Upper lobe of right lung (tissue), 1 donor: ENCODE data around the gene CDC14B. TPM values are rescaled to one million over a fixed set of nuclear protein-coding genes. Genes with fewer than 3 reads are reported as not detected.

Experiments used
- ATAC-seq: fragments of 200-7000 bp; cut with Tn5 transposase; one replicate; pipeline ENCODE4 v1.9.1; 2020; ENCODE audit warnings: mild to moderate bottlenecking, moderate library complexity
- DNase-seq: peaks from one replicate; pipeline ENCODE4 v3.0.0-alpha.2; 2020
- H3K27ac ChIP-seq: fragments of 200-600 bp; one replicate; pipeline ENCODE4 v1.8.0; 2022
- H3K27me3 ChIP-seq: fragments of 200-600 bp; one replicate; pipeline ENCODE4 v1.8.0; 2022; ENCODE audit warnings: mild to moderate bottlenecking
- H3K36me3 ChIP-seq: fragments of 200-600 bp; one replicate; pipeline ENCODE4 v1.8.0; 2022
- H3K4me1 ChIP-seq: fragments of 200-600 bp; one replicate; pipeline ENCODE4 v1.8.0; 2022
- H3K4me3 ChIP-seq: fragments of 200-600 bp; one replicate; pipeline ENCODE4 v1.8.0; 2022; ENCODE audit warnings: mild to moderate bottlenecking
- H3K9me3 ChIP-seq: fragments of 200-600 bp; one replicate; pipeline ENCODE4 v1.8.0; 2022
- CTCF ChIP-seq: fragments of 200-600 bp; IDR thresholded peaks from one replicate; pipeline ENCODE4 v1.8.0; 2022; ENCODE audit warnings: antibody characterized with exemption
- intact Hi-C: fragments of 100-400 bp; cut with DNase I; formaldehyde crosslinking; loops from one replicate; pipeline ENCODE4 v1.11.0; 2022
- total RNA-seq: library from RNA; stranded (reverse); fragmentation: NEBNext Ultra II Directional; extraction: Animal tissue kit (Norgen Biotek cat#: 25700); gene quantifications from one replicate; pipeline ENCODE4 v1.2.1, GENCODE V29; 2021
- donor health status: DM: no; HTN: yes; CAD: no; lungs with severe emphysema.

CDC14B gene
- total RNA-seq, 1 donor from 2014 or later = 14.5 TPM

DNA sequence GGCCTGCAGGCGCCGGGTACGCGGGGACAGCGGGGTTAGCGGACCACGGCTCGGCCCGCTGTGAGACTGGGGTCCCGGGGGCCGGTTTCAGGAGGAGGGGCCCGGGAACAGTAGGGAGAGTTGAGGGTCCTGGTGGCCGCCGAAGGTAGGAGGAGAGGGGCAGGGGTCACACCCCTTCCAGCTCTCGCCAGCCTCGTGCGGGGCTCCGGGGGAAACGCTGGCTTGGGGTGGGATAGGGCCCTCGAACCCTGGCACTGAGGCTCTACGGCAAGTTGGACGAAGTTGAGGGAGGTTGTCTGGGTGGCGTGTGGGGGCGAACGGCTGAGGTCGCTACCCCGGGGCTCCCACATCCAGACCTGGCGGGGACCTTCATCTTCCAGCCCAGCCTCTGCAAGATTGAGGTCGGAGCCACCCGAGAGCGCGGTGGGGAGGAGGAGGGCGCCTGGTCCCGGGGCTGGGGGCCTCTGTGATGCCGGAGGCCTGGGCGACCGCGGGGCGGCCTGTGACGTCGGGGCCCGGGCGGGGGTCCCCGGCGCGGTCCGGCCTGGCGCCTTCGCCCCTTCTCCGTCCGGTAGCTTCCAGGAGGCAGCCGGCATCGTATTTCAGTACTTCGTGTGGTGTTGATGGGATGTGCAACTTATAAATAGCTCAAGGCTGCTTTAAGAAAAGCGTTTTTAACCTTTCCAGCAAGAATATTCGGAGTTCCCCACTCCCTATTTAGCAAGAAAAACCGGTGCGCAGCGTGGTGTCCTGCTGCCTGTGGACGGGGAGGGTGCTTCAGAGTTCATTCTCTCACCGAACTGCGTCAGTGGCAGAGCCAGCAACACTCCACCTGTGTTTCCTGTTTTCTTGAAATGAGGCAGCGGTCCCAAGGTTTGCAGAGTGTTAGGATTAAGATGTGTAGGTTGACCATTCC is 168.8 kb downstream of the CDC14B start:
- H3K4me1 ChIP-seq = peaks cover 6% of the 10 kb centered on the region
- H3K36me3 ChIP-seq = no peaks in the 10 kb centered on the region
- peak overlapping the region; percentile 73 for H3K4me3 ChIP-seq
- DNase-seq (peak; percentile 68), ATAC-seq (no peak)
- TF ChIP-seq CTCF = no peak
- no peaks in the 10 kb centered on the region for H3K27me3 ChIP-seq
- H3K27ac ChIP-seq = peak overlapping the region; percentile 17
- intact Hi-C loops = no loop called here
- no peaks in the 10 kb centered on the region for H3K9me3 ChIP-seq

Other genes with a start within 250 kb of the CDC14B start
- 30.3 TPM for gene SLC35D2, start 236.1 kb downstream of the CDC14B start, total RNA-seq
- 0.67 TPM for gene ZNF367, start 201.5 kb downstream of the CDC14B start, total RNA-seq
- 10.3 TPM for gene HABP4, start 169.7 kb downstream of the CDC14B start, total RNA-seq
- 25.6 TPM for gene PRXL2C, start 35.5 kb upstream of the CDC14B start, total RNA-seq
- gene ZNF510, start 158.2 kb upstream of the CDC14B start, total RNA-seq = 10.3 TPM
- gene ZNF782, start 234.7 kb upstream of the CDC14B start, total RNA-seq = 4.5 TPM